NT2/D1 (cell line): ENCODE measurements around the gene LPP.

Experiments
- DNase-seq: peaks from one replicate; pipeline ENCODE4 v3.0.0-alpha.2; 2011; ENCODE audit warnings: low read depth, low spot score
- H3K27me3 ChIP-seq: 2 replicates; pipeline ENCODE4 v1.6.0; 2011; ENCODE audit warnings: mild to moderate bottlenecking; ENCODE audit not compliant: insufficient read length, insufficient read depth
- H3K36me3 ChIP-seq: 2 replicates; pipeline ENCODE4 v1.6.1; 2011; ENCODE audit warnings: mild to moderate bottlenecking, low read length, mixed read lengths; ENCODE audit not compliant: insufficient read depth, insufficient read length
- H3K4me1 ChIP-seq: 2 replicates; pipeline ENCODE4 v1.5.1; 2011; ENCODE audit not compliant: insufficient read depth, insufficient read length
- H3K4me3 ChIP-seq: 2 replicates; pipeline ENCODE4 v1.5.1; 2011; ENCODE audit warnings: low read depth; ENCODE audit not compliant: insufficient read length
- H3K9ac ChIP-seq: 2 replicates; pipeline ENCODE4 v1.6.0; 2011; ENCODE audit warnings: low read depth; ENCODE audit not compliant: insufficient read length
- H3K9me3 ChIP-seq: 2 replicates; pipeline ENCODE4 v1.5.1; 2011; ENCODE audit warnings: mild to moderate bottlenecking, low read length; ENCODE audit not compliant: insufficient read depth
- SUZ12 ChIP-seq: IDR thresholded peaks from 2 replicates; pipeline ENCODE4 v1.6.1; 2011; ENCODE audit not compliant: insufficient read length, insufficient read depth; ENCODE audit errors: extremely low read depth
- YY1 ChIP-seq: IDR thresholded peaks from 2 replicates; pipeline ENCODE4 v1.6.1; 2011; ENCODE audit not compliant: insufficient read length, insufficient read depth
- ZNF274 ChIP-seq: IDR thresholded peaks from 2 replicates; pipeline ENCODE4 v1.6.1; 2011; ENCODE audit warnings: mild to moderate bottlenecking, low read depth, low read length

Gene LPP

GRCh38 chr3:188578576-188579363 is 424.8 kb downstream of the LPP start:
- DNase-seq: no peak
- no peaks in the 10 kb centered on the region for H3K9me3 ChIP-seq
- H3K36me3 ChIP-seq: no peaks in the 10 kb centered on the region
- H3K4me3 ChIP-seq: no peak overlapping the region
- H3K27me3 ChIP-seq: no peaks in the 10 kb centered on the region
- TF ChIP-seq ZNF274 (no peak), YY1 (no peak), SUZ12 (no peak)
- H3K9ac ChIP-seq: no peak overlapping the region
- H3K4me1 ChIP-seq: no peaks in the 10 kb centered on the region

- Histone ChIP-seq H3K4me3 (no peak overlapping the region), H3K9ac (no peak overlapping the region), H3K4me1 (no peaks in the 10 kb centered on the region), H3K27me3 (no peaks in the 10 kb centered on the region), H3K36me3 (no peaks in the 10 kb centered on the region), H3K9me3 (no peaks in the 10 kb centered on the region)
- no peak for TF ChIP-seq SUZ12
- no peak for TF ChIP-seq ZNF274
- DNase-seq: no peak
Observed at GRCh38 chr3:188580223-188580622, 426.3 kb downstream of the LPP start.

- Histone ChIP-seq H3K4me1 (no peaks in the 10 kb centered on the region), H3K9me3 (no peaks in the 10 kb centered on the region), H3K4me3 (no peak overlapping the region), H3K9ac (no peak overlapping the region), H3K27me3 (no peaks in the 10 kb centered on the region), H3K36me3 (no peaks in the 10 kb centered on the region)
- no peak for TF ChIP-seq ZNF274
- DNase-seq: no peak
Observed at GRCh38 chr3:188580659-188581058, 426.7 kb downstream of the LPP start.

- no peak for TF ChIP-seq SUZ12
- no peak for TF ChIP-seq ZNF274
- no peak for TF ChIP-seq YY1
- no peaks in the 10 kb centered on the region for H3K36me3 ChIP-seq
- H3K9ac ChIP-seq: no peak overlapping the region
- no peaks in the 10 kb centered on the region for H3K9me3 ChIP-seq
- no peak for DNase-seq
- no peaks in the 10 kb centered on the region for H3K27me3 ChIP-seq
- no peak overlapping the region for H3K4me3 ChIP-seq
- no peaks in the 10 kb centered on the region for H3K4me1 ChIP-seq
Observed at GRCh38 chr3:188581365-188581764, 427.4 kb downstream of the LPP start.

- no peak for TF ChIP-seq SUZ12
- no peak for TF ChIP-seq YY1
- TF ChIP-seq ZNF274: no peak
- H3K36me3 ChIP-seq: no peaks in the 10 kb centered on the region
- no peaks in the 10 kb centered on the region for H3K27me3 ChIP-seq
- no peak overlapping the region for H3K9ac ChIP-seq
- H3K4me3 ChIP-seq: no peak overlapping the region
- no peaks in the 10 kb centered on the region for H3K4me1 ChIP-seq
- DNase-seq: no peak
- H3K9me3 ChIP-seq: no peaks in the 10 kb centered on the region
Observed at GRCh38 chr3:188581792-188582191, 427.8 kb downstream of the LPP start.

GRCh38 chr3:188583341-188584161 is 429.6 kb downstream of the LPP start:
- no peaks in the 10 kb centered on the region for H3K27me3 ChIP-seq
- H3K9me3 ChIP-seq: no peaks in the 10 kb centered on the region
- H3K9ac ChIP-seq: no peak overlapping the region
- TF ChIP-seq ZNF274 (no peak), SUZ12 (no peak), YY1 (no peak)
- no peak for DNase-seq
- H3K36me3 ChIP-seq: no peaks in the 10 kb centered on the region
- no peak overlapping the region for H3K4me3 ChIP-seq
- H3K4me1 ChIP-seq: no peaks in the 10 kb centered on the region

GRCh38 chr3:188584162-188584529 is 430.2 kb downstream of the LPP start:
- no peaks in the 10 kb centered on the region for H3K4me1 ChIP-seq
- no peak for TF ChIP-seq SUZ12
- no peak for TF ChIP-seq ZNF274
- TF ChIP-seq YY1: no peak
- H3K27me3 ChIP-seq: no peaks in the 10 kb centered on the region
- H3K4me3 ChIP-seq: no peak overlapping the region
- no peak for DNase-seq
- no peaks in the 10 kb centered on the region for H3K9me3 ChIP-seq
- no peak overlapping the region for H3K9ac ChIP-seq
- H3K36me3 ChIP-seq: no peaks in the 10 kb centered on the region
